WTC11 (cell line): Measurements from ENCODE around the gene CLIP2. TPM values are rescaled to one million over a fixed set of nuclear protein-coding genes. Genes with fewer than 3 reads are reported as not detected.
"Not testable (repeated sequence)": the region's sequence is repeated elsewhere in the genome, so short reads cannot be mapped to it uniquely, and the experiment has no call there.

ENCODE experiments used
- ATAC-seq: fragments of 200-7000 bp; cut with Tn5 transposase; 2 replicates; pipeline ENCODE4 v1.10.0; 2021; ENCODE audit warnings: mild to moderate bottlenecking, moderate library complexity
- CTCF ChIA-PET: fragments of 300-600 bp; sonication (Branson Sonifier 250); formaldehyde crosslinking; loops from one replicate; lab custom pipeline; 2021; ENCODE audit warnings: antibody characterized with exemption; lab: Charles Lee
- POLR2A ChIA-PET: fragments of 350-600 bp; sonication (Branson Sonifier 250); formaldehyde crosslinking; loops from one replicate; lab custom pipeline; 2021; ENCODE audit warnings: antibody characterized with exemption; lab: Charles Lee
- DNase-seq: peaks from one replicate; pipeline ENCODE4 v3.0.0; 2021; ENCODE audit warnings: low spot score
- H3K27ac Mint-ChIP-seq: 2 replicates; pipeline ENCODE4 v1.8.0; 2021; ENCODE audit warnings: mixed read lengths
- H3K27me3 Mint-ChIP-seq: 2 replicates; pipeline ENCODE4 v1.8.0; 2021; ENCODE audit warnings: low read depth, mild to moderate bottlenecking, moderate library complexity, mixed read lengths
- H3K36me3 Mint-ChIP-seq: 2 replicates; pipeline ENCODE4 v1.8.0; 2021; ENCODE audit warnings: mixed read lengths
- H3K4me1 Mint-ChIP-seq: 2 replicates; pipeline ENCODE4 v1.8.0; 2022; ENCODE audit warnings: mixed read lengths
- H3K4me3 Mint-ChIP-seq: 2 replicates; pipeline ENCODE4 v1.8.0; 2021; ENCODE audit warnings: mild to moderate bottlenecking, moderate library complexity, mixed read lengths
- H3K9me3 Mint-ChIP-seq: 2 replicates; pipeline ENCODE4 v1.8.0; 2021; ENCODE audit warnings: mixed read lengths
- CBFB ChIP-seq: sonication (generic); formaldehyde crosslinking; IDR thresholded peaks from 2 replicates; pipeline ENCODE4 v1.8.1; 2022; ENCODE audit warnings: mild to moderate bottlenecking, low read depth, missing genetic modification reagents
- FOXP1 ChIP-seq: sonication (generic); formaldehyde crosslinking; IDR thresholded peaks from 2 replicates; pipeline ENCODE4 v1.8.0; 2022; ENCODE audit warnings: missing genetic modification reagents, mild to moderate bottlenecking, moderate library complexity, borderline replicate concordance
- IRF2 ChIP-seq: sonication (generic); formaldehyde crosslinking; IDR thresholded peaks from 2 replicates; pipeline ENCODE4 v1.8.0; 2022; ENCODE audit warnings: low read depth, missing genetic modification reagents, borderline replicate concordance
- TEAD1 ChIP-seq: sonication (generic); formaldehyde crosslinking; IDR thresholded peaks from 2 replicates; pipeline ENCODE4 v1.8.0; 2022; ENCODE audit warnings: mild to moderate bottlenecking, missing genetic modification reagents
- TEAD4 ChIP-seq: sonication (generic); formaldehyde crosslinking; IDR thresholded peaks from 2 replicates; pipeline ENCODE4 v1.8.0; 2022; ENCODE audit warnings: mild to moderate bottlenecking, missing genetic modification reagents
- total RNA-seq: library from RNA; stranded (reverse); gene quantifications from 3 replicates; pipeline ENCODE4 v1.2.3, GENCODE V29; 2021
- TF ChIP-seq, protein P1 (sequence below): fragments of 250-450 bp; sonication (Bioruptor Pico); IDR thresholded peaks from 2 replicates; pipeline ENCODE4 v1.9.0; 2021; ENCODE audit warnings: mild to moderate bottlenecking, borderline replicate concordance
- TF ChIP-seq, protein P2 (sequence below): fragments of 250-450 bp; sonication (Bioruptor Pico); conservative IDR thresholded peaks from 2 replicates; pipeline ENCODE4 v1.9.0; 2021; ENCODE audit warnings: mild to moderate bottlenecking
- TF ChIP-seq, protein P3 (sequence below): sonication (generic); formaldehyde crosslinking; IDR thresholded peaks from 2 replicates; pipeline ENCODE4 v1.8.0; 2022; ENCODE audit warnings: missing genetic modification reagents
- TF ChIP-seq, protein P4 (sequence below): fragments of 250-450 bp; sonication (Bioruptor Pico); IDR thresholded peaks from 2 replicates; pipeline ENCODE4 v1.9.0; 2021; ENCODE audit warnings: mild to moderate bottlenecking
- TF ChIP-seq, protein P5 (sequence below): sonication (generic); formaldehyde crosslinking; IDR thresholded peaks from 2 replicates; pipeline ENCODE4 v1.8.1; 2022; ENCODE audit warnings: missing genetic modification reagents, borderline replicate concordance
- TF ChIP-seq, protein P6 (sequence below): sonication (generic); formaldehyde crosslinking; IDR thresholded peaks from 2 replicates; pipeline ENCODE4 v1.8.0; 2022; ENCODE audit warnings: mild to moderate bottlenecking, missing genetic modification reagents

The CLIP2 gene
- total RNA-seq, 1 experiment from 2014 or later, result 48.1 TPM

DNA sequence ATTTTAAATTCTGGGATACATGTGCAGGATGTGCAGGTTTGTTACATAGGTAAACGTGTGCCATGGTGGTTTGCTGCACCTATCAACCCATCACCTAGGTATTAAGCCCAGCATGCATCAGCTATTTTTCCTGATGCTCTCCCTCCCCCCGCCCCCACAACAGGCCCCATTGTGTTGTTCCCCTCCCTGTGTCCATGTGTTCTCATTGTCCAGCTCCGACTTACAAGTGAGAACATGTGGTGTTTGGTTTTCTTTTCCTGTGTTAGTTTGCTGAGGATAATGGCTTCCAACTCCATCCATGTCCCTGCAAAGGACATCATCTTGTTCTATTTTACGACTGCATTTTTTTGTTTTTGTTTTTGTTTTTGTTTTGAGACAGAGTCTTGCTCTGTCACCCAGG is 26.7 kb downstream of the CLIP2 start:
- H3K9me3 Mint-ChIP-seq, ATAC-seq, POLR2A ChIA-PET, H3K27me3 Mint-ChIP-seq, DNase-seq, H3K4me3 Mint-ChIP-seq: not testable (repeated sequence)
- Mint-ChIP-seq H3K4me1 (peaks cover 13% of the 10 kb centered on the region), H3K36me3 (peaks cover 20% of the 10 kb centered on the region), H3K27ac (peak overlapping the region; percentile 58)
- CTCF ChIA-PET, result interaction anchor here (1.6 to 2.1 kb wide), 2 partner anchors 85 to 90 kb away, joined by 6 to 8 read pairs; no protein-coding TSS in a partner anchor

DNA sequence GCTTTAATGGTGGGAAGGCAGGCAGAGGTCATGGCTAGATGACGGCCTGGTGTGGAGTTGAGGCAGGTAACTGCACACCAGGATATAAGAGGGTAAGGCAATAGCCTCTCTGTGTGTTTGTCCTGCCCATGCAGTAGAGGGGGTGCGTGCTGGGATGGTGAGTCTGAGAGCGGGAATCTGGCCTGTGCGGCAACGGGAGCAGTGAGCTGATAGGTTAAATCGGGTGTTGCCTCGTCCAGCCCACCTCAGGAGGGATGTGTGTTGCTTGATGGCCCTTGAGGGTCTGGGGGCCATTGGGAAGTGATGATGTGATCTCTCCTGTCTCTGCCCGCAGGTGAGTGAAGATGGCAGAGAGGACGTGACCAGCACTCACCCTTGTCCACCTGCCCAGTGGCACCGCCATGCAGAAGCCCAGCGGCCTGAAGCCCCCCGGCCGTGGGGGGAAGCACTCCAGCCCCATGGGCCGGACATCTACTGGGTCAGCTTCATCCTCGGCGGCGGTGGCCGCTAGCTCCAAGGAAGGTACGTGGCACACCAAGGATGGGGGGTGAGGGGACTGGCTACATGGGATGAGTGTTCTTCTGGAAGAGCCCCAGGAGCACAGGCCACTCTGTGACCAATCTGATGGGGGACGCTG is 28.1 kb downstream of the CLIP2 start:
- Mint-ChIP-seq H3K27ac (peak overlapping the region; percentile 57; the same call in 1 of the 2 replicates), H3K27me3 (no peaks in the 10 kb centered on the region), H3K9me3 (no peaks in the 10 kb centered on the region), H3K4me3 (no peak overlapping the region), H3K4me1 (peaks cover 11% of the 10 kb centered on the region), H3K36me3 (peaks cover 20% of the 10 kb centered on the region)
- DNase-seq (no peak), ATAC-seq (no peak)
- ChIA-PET CTCF (interaction anchor here (0.5 to 2.1 kb wide), 3 partner anchors 74 to 111 kb away, joined by 4 to 8 read pairs (median 4); no protein-coding TSS in a partner anchor), POLR2A (interaction anchor here (0.5 to 0.6 kb wide), 2 partner anchors 35 to 388 kb away, joined by 3 to 5 read pairs; no protein-coding TSS in a partner anchor)
- TF ChIP-seq IRF2 (CRISPR knock-in tag), result no peak

DNA sequence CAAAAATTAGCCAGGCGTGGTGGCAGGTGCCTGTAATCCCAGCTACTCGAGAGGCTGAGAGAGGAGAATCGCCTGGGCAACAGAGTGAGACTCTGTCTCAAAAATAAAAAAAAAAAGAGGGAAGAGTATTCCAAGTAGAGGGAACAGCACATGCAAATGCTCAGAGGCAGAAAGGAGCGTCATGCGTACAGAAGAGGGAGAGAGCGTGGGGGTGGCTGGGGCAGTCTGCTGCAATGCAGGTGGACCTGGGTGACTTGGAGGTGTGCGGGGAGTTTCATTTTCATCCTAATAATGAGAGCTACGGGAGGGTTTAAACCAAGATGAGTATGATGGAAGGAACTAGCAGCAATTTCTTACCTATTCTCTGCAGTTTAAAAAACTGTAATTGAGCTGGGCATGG is 28.8 kb downstream of the CLIP2 start:
- Mint-ChIP-seq H3K36me3 (peaks cover 20% of the 10 kb centered on the region), H3K9me3 (no peaks in the 10 kb centered on the region)
- CTCF ChIA-PET, result interaction anchor here (2.1 kb wide), 1 partner anchor 83 kb away, joined by 8 read pairs; no protein-coding TSS in a partner anchor
- no peak for TF ChIP-seq FOXP1 (CRISPR knock-in tag)
- TF ChIP-seq, protein P1, sequence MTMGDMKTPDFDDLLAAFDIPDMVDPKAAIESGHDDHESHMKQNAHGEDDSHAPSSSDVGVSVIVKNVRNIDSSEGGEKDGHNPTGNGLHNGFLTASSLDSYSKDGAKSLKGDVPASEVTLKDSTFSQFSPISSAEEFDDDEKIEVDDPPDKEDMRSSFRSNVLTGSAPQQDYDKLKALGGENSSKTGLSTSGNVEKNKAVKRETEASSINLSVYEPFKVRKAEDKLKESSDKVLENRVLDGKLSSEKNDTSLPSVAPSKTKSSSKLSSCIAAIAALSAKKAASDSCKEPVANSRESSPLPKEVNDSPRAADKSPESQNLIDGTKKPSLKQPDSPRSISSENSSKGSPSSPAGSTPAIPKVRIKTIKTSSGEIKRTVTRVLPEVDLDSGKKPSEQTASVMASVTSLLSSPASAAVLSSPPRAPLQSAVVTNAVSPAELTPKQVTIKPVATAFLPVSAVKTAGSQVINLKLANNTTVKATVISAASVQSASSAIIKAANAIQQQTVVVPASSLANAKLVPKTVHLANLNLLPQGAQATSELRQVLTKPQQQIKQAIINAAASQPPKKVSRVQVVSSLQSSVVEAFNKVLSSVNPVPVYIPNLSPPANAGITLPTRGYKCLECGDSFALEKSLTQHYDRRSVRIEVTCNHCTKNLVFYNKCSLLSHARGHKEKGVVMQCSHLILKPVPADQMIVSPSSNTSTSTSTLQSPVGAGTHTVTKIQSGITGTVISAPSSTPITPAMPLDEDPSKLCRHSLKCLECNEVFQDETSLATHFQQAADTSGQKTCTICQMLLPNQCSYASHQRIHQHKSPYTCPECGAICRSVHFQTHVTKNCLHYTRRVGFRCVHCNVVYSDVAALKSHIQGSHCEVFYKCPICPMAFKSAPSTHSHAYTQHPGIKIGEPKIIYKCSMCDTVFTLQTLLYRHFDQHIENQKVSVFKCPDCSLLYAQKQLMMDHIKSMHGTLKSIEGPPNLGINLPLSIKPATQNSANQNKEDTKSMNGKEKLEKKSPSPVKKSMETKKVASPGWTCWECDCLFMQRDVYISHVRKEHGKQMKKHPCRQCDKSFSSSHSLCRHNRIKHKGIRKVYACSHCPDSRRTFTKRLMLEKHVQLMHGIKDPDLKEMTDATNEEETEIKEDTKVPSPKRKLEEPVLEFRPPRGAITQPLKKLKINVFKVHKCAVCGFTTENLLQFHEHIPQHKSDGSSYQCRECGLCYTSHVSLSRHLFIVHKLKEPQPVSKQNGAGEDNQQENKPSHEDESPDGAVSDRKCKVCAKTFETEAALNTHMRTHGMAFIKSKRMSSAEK (CRISPR knock-in tag), result no peak
- TF ChIP-seq, protein P2, sequence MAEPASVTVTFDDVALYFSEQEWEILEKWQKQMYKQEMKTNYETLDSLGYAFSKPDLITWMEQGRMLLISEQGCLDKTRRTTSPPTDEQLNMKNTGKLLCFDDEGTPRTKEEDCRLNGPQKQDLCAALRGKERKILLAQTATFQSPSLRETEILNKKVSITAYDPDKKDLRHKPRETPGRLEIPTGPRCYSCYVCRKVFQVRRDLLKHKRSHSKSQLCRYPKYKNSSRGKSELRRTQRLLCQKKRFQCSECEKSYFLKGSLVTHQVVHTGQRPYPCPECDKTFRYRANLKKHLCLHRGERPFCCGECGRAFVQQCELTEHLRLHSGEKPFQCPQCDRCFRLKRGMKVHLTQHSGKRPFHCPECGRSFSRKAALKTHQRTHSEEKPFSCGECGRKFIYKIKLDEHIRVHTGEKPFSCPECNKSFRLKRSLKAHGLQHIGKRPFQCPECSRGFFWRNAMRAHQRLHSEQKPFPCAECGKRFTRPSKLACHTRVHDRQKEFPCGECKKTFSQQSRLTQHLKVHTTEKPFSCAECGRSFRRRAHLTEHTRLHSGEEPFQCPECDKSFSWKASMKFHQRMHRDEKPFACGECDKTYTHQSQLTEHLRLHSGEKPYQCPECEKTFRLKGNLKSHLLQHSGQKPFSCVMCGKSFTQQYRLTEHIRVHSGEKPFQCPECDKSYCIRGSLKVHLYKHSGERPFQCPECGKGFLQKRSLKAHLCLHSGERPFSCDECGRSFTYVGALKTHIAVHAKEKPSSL (CRISPR knock-in tag), result no peak
- TF ChIP-seq CBFB (CRISPR knock-in tag), result no peak
- no peak for TF ChIP-seq TEAD4 (CRISPR knock-in tag)
- TF ChIP-seq, protein P3, sequence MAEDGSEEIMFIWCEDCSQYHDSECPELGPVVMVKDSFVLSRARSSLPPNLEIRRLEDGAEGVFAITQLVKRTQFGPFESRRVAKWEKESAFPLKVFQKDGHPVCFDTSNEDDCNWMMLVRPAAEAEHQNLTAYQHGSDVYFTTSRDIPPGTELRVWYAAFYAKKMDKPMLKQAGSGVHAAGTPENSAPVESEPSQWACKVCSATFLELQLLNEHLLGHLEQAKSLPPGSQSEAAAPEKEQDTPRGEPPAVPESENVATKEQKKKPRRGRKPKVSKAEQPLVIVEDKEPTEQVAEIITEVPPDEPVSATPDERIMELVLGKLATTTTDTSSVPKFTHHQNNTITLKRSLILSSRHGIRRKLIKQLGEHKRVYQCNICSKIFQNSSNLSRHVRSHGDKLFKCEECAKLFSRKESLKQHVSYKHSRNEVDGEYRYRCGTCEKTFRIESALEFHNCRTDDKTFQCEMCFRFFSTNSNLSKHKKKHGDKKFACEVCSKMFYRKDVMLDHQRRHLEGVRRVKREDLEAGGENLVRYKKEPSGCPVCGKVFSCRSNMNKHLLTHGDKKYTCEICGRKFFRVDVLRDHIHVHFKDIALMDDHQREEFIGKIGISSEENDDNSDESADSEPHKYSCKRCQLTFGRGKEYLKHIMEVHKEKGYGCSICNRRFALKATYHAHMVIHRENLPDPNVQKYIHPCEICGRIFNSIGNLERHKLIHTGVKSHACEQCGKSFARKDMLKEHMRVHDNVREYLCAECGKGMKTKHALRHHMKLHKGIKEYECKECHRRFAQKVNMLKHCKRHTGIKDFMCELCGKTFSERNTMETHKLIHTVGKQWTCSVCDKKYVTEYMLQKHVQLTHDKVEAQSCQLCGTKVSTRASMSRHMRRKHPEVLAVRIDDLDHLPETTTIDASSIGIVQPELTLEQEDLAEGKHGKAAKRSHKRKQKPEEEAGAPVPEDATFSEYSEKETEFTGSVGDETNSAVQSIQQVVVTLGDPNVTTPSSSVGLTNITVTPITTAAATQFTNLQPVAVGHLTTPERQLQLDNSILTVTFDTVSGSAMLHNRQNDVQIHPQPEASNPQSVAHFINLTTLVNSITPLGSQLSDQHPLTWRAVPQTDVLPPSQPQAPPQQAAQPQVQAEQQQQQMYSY, result no peak
- no peak for TF ChIP-seq TEAD1 (CRISPR knock-in tag)
- TF ChIP-seq, protein P4, sequence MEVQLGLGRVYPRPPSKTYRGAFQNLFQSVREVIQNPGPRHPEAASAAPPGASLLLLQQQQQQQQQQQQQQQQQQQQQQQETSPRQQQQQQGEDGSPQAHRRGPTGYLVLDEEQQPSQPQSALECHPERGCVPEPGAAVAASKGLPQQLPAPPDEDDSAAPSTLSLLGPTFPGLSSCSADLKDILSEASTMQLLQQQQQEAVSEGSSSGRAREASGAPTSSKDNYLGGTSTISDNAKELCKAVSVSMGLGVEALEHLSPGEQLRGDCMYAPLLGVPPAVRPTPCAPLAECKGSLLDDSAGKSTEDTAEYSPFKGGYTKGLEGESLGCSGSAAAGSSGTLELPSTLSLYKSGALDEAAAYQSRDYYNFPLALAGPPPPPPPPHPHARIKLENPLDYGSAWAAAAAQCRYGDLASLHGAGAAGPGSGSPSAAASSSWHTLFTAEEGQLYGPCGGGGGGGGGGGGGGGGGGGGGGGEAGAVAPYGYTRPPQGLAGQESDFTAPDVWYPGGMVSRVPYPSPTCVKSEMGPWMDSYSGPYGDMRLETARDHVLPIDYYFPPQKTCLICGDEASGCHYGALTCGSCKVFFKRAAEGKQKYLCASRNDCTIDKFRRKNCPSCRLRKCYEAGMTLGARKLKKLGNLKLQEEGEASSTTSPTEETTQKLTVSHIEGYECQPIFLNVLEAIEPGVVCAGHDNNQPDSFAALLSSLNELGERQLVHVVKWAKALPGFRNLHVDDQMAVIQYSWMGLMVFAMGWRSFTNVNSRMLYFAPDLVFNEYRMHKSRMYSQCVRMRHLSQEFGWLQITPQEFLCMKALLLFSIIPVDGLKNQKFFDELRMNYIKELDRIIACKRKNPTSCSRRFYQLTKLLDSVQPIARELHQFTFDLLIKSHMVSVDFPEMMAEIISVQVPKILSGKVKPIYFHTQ (CRISPR knock-in tag), result no peak
- TF ChIP-seq, protein P5, sequence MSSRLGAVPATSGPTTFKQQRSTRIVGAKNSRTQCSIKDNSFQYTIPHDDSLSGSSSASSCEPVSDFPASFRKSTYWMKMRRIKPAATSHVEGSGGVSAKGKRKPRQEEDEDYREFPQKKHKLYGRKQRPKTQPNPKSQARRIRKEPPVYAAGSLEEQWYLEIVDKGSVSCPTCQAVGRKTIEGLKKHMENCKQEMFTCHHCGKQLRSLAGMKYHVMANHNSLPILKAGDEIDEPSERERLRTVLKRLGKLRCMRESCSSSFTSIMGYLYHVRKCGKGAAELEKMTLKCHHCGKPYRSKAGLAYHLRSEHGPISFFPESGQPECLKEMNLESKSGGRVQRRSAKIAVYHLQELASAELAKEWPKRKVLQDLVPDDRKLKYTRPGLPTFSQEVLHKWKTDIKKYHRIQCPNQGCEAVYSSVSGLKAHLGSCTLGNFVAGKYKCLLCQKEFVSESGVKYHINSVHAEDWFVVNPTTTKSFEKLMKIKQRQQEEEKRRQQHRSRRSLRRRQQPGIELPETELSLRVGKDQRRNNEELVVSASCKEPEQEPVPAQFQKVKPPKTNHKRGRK, result no peak
- TF ChIP-seq, protein P6, sequence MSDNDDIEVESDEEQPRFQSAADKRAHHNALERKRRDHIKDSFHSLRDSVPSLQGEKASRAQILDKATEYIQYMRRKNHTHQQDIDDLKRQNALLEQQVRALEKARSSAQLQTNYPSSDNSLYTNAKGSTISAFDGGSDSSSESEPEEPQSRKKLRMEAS (CRISPR knock-in tag), result no peak
- TF ChIP-seq, all 79 proteins: peak for 0
- H3K27me3 Mint-ChIP-seq, result no peaks in the 10 kb centered on the region
- no peak overlapping the region for H3K27ac Mint-ChIP-seq
- ATAC-seq, result no peak
- POLR2A ChIA-PET, result interaction anchor here (0.5 kb wide), 1 partner anchor 36 kb away, joined by 3 read pairs; no protein-coding TSS in a partner anchor
- no peak overlapping the region for H3K4me3 Mint-ChIP-seq
- H3K4me1 Mint-ChIP-seq, result peaks cover 11% of the 10 kb centered on the region
- no peak for DNase-seq
